Natural killer cell treated with Interleukin-12 subunit alpha and Interleukin-12 subunit beta and Interleukin-15 and Interleukin-18, amount 100 ng/mL, for 72 hours (primary cell): Measurements from ENCODE around the gene KIF2C. TPM values are rescaled to one million over a fixed set of nuclear protein-coding genes. Genes with fewer than 3 reads are reported as not detected.
"Not testable (repeated sequence)": the region's sequence is repeated elsewhere in the genome, so short reads cannot be mapped to it uniquely, and the experiment has no call there.

ENCODE experiments used
- ATAC-seq, 2 donors: fragments of 150-1000 bp; cut with Tn5 transposase in 1 of 2; sonication (Bioruptor Pico), chemical (Tn5 transposase) in 1 of 2; 2 replicates each; pipeline ENCODE4 v1.10.0; 2021
- DNase-seq: peaks from one replicate; pipeline ENCODE4 v3.0.0; 2022; ENCODE audit warnings: low spot score
- H3K27ac Mint-ChIP-seq, 2 donors: 1 replicate in 1 of 2; 2 replicates in 1 of 2; pipeline ENCODE4 v1.8.0; 2022; ENCODE audit warnings: mixed read lengths in 2 of 2, mild to moderate bottlenecking in 1 of 2, moderate library complexity in 1 of 2
- H3K27me3 Mint-ChIP-seq, 2 donors: 1 replicate in 1 of 2; 2 replicates in 1 of 2; pipeline ENCODE4 v1.8.0; 2022; ENCODE audit warnings: mixed read lengths in 2 of 2
- H3K36me3 Mint-ChIP-seq: one replicate; pipeline ENCODE4 v1.8.0; 2022; ENCODE audit warnings: mixed read lengths
- H3K4me1 Mint-ChIP-seq, 2 donors: 1 replicate in 1 of 2; 2 replicates in 1 of 2; pipeline ENCODE4 v1.8.0; 2022; ENCODE audit warnings: low read depth in 2 of 2, mixed read lengths in 2 of 2, mild to moderate bottlenecking in 1 of 2
- H3K4me3 Mint-ChIP-seq: one replicate; pipeline ENCODE4 v1.8.0; 2022; ENCODE audit warnings: mixed read lengths
- H3K9me3 Mint-ChIP-seq: 2 replicates; pipeline ENCODE4 v1.8.0; 2022; ENCODE audit warnings: mixed read lengths
- total RNA-seq, 2 donors: library from RNA; stranded (reverse); gene quantifications; one replicate each; pipeline ENCODE4 v1.2.3, GENCODE V29; 2022

Gene KIF2C
- total RNA-seq, 2 donors from 2014 or later = 44.5 to 97.0 TPM

DNA sequence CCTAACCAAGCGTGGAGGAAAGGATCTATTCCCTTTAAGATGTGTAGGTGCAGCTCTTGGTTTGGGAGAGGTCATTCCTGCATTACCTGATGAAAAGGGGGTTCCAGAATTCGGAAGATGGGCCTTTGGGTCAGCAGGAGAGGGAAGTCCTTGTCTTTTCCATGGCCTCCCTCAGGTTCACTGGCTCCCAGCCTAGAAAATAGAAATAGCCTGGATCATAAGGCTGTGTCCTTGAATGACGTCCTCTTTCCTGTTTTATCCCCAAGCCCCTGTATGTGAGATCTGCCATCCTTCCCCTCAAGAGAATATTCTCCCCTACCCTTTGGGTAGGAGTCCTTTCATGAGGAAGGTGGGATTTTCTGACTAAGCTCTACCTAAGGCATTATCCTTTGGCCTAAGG, 21.2 kb downstream of the KIF2C start:
- no peak for ATAC-seq
- H3K27ac Mint-ChIP-seq = no peak overlapping the region

DNA sequence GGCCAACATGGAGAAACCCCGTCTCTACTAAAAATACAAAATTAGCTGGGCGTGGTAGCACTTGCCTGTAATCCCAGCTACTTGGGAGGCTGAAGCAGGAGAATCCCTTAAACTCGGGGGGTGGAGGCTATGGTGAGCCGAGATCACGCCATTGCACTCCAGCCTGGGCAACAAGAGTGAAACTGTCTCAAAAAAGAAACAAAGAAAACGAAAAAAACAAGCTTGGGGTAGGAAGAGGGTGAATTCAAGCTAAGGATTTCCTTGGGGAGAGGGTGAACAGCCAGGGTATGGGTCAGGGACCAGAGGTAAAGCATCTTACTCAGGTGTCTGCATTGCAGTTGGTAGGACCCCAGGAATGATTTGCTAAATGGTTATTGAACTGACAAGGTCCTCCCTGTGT, 26.8 kb downstream of the KIF2C start:
- not testable (repeated sequence) for ATAC-seq, H3K4me1 Mint-ChIP-seq, H3K36me3 Mint-ChIP-seq, H3K27ac Mint-ChIP-seq, H3K4me3 Mint-ChIP-seq, H3K9me3 Mint-ChIP-seq, DNase-seq, H3K27me3 Mint-ChIP-seq

More for the DNA sequence above, 21.2 kb downstream of the KIF2C start:
- no peak for DNase-seq
- Mint-ChIP-seq H3K27me3 (no peaks in the 10 kb centered on the region), H3K9me3 (no peaks in the 10 kb centered on the region), H3K36me3 (peaks cover 14% of the 10 kb centered on the region), H3K4me3 (no peak overlapping the region), H3K4me1 (peaks cover 10% of the 10 kb centered on the region in 2 donors)

DNA sequence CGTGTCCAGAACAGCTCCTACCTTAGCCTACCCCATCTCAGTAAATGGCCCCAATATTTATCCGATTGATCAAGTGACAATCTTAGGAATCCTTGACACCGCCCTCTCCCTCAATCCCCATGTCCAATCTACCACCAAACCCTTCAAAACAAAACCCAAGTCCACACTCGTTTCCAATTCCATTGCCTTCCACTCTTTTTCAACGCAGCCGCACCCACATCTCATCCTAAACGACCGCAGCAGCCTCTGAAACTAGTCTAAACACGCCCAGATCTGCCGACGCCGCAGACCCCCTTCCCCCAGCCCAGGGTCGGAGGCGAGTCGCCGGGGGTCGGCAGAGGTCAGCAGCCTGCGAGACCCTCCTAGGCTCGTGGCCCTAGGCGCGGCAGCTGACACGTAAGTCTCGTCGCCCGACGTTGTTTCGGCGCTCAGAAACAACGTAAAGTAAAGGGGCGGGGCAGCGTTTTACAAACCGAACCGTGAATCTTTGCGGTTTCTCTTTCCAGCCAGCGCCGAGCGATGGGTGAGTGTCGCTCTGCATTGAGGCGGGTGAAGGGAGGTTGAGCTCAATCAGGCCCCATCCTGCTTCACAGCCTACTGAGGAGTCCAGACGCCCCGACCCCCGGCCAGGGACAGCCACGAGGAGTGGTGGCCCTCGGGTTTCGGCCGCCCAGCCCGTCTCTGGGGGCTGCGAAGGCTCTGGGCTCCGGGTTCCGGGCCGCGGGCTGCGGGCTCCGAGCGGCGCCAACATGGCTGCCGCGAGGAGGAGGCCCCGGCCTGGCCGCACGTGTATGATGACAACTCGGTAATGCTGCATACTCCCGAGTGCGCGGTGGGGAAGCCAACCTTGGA, 35.7 kb downstream of the KIF2C start, which contains the start of gene RPS8:
Gene RPS8, plus strand, starts transcription at position 463 of the 852 bp plus-strand sequence. Its CDS starts 57 bp downstream, at position 520.
- peaks cover 30 to 39% of the 10 kb centered on the region in 2 donors for H3K4me1 Mint-ChIP-seq
- peak within 1 kb of the TSS; percentile 93 to 95 for H3K27ac Mint-ChIP-seq
- H3K36me3 Mint-ChIP-seq = peaks cover 29% of the 10 kb centered on the region
- peak within 1 kb of the TSS; percentile 97 for H3K4me3 Mint-ChIP-seq
- no peaks in the 10 kb centered on the region for H3K27me3 Mint-ChIP-seq
- DNase-seq (peak; percentile 92), ATAC-seq (peak; percentile 90 to 94)
- no peaks in the 10 kb centered on the region for H3K9me3 Mint-ChIP-seq

DNA sequence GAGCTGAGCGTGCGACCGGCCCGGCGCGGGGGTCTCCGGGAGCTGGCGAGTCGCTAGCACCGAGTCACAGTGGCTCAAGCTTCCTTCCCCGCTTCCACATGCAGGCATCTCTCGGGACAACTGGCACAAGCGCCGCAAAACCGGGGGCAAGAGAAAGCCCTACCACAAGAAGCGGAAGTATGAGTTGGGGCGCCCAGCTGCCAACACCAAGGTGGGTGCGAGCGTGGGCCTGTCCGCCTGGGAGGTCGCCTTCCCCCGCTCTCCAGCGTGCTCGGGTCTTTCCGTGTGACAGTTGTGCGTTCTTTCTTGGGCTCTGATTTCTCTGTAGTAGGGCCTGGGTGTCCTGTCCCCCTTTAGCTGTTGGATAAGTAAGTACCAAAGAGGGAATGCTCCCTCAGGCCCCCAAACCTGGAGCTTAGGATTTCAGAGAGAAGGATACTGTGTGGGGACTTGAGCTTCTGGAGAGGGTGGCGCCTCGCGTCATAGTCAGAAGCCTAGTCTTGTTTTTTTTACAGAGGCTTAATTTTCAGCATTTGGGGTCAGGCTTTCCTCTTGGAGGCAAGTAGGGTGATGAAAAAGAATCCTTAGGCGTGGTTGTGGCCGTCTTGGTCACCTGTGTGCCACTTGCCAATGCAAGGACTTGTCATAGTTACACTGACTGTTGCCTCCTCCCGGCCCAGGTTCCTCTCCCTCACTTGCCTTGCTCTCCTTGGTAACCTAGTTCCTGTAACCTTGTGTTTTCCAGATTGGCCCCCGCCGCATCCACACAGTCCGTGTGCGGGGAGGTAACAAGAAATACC, 36.5 kb downstream of the KIF2C start:
- peaks cover 33 to 39% of the 10 kb centered on the region in 2 donors for H3K4me1 Mint-ChIP-seq
- H3K36me3 Mint-ChIP-seq = peaks cover 35% of the 10 kb centered on the region
- DNase-seq (peak; percentile 62), ATAC-seq (peak; percentile 46 to 53)
- no peaks in the 10 kb centered on the region for H3K27me3 Mint-ChIP-seq
- H3K27ac Mint-ChIP-seq = peak overlapping the region; percentile 93 to 95
- H3K9me3 Mint-ChIP-seq = no peaks in the 10 kb centered on the region
- peak overlapping the region; percentile 97 for H3K4me3 Mint-ChIP-seq

DNA sequence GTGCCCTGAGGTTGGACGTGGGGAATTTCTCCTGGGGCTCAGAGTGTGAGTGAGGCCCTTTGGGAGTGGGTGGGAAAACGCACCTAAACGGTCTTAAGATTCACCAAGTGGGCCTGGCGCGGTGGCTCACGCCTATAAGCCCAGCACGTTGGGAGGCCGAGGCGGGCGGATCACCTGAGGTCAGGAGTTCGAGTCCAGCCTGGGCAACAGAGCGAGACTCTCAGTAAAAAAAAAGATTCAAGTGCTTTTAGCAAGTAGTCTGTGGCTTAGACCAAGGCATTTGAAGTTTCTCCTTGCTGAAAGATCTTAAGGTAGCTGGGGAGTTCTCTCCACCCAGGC, 37.1 kb downstream of the KIF2C start:
- ATAC-seq (no peak), DNase-seq (peak; percentile 60)
- Mint-ChIP-seq H3K4me3 (peak overlapping the region; percentile 97), H3K4me1 (peaks cover 38 to 45% of the 10 kb centered on the region in 2 donors), H3K36me3 (peaks cover 41% of the 10 kb centered on the region), H3K9me3 (no peaks in the 10 kb centered on the region), H3K27ac (peak overlapping the region; percentile 93 to 95), H3K27me3 (no peaks in the 10 kb centered on the region)

DNA sequence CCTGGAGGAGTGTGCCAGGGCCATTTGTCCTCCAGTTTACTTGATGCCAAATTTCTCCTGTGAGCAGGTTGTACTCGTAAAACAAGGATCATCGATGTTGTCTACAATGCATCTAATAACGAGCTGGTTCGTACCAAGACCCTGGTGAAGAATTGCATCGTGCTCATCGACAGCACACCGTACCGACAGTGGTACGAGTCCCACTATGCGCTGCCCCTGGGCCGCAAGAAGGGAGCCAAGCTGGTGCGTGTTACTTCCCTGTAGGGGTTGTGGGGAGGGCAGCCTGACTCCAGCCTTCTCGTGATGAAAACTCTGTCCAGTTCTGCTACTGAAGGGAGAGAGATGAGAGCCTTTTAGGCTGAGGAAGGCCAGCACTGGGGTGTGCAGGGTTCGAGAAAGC, 37.9 kb downstream of the KIF2C start:
- H3K27me3 Mint-ChIP-seq = no peaks in the 10 kb centered on the region
- ATAC-seq (no peak), DNase-seq (peak; percentile 16)
- H3K4me1 Mint-ChIP-seq = peaks cover 38 to 45% of the 10 kb centered on the region in 2 donors
- H3K27ac Mint-ChIP-seq = peak overlapping the region; percentile 93 to 95
- no peaks in the 10 kb centered on the region for H3K9me3 Mint-ChIP-seq
- H3K4me3 Mint-ChIP-seq = peak overlapping the region; percentile 97
- H3K36me3 Mint-ChIP-seq = peaks cover 42% of the 10 kb centered on the region

DNA sequence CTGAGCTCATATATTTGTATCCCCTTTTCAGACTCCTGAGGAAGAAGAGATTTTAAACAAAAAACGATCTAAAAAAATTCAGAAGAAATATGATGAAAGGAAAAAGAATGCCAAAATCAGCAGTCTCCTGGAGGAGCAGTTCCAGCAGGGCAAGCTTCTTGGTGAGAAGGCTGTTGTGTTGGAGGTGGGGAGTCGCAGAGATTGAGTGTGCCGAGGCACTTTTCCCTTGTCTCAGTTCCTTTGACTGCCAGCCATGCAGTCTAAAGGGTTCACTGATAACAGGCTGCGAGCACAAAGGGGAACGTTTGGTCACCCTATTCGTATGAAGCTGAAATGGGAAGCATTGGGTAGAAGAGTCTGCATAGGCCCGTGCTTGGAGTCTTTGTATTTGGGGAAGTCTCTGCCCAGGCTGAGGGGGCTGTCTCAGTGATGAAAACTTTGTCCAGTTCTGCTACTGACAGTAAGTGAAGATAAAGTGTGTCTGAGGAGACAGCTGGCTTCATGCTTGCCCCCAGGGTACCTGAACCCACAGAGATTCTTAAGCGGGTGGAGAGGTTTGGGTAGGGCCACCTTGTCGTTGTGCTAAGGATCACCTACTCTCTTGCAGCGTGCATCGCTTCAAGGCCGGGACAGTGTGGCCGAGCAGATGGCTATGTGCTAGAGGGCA, 38.5 kb downstream of the KIF2C start:
- H3K36me3 Mint-ChIP-seq = peaks cover 42% of the 10 kb centered on the region
- peaks cover 38 to 45% of the 10 kb centered on the region in 2 donors for H3K4me1 Mint-ChIP-seq
- ATAC-seq (no peak), DNase-seq (peak; percentile 25)
- no peaks in the 10 kb centered on the region for H3K9me3 Mint-ChIP-seq
- H3K4me3 Mint-ChIP-seq = peak overlapping the region; percentile 97
- no peaks in the 10 kb centered on the region for H3K27me3 Mint-ChIP-seq
- H3K27ac Mint-ChIP-seq = peak overlapping the region; percentile 93 to 95

DNA sequence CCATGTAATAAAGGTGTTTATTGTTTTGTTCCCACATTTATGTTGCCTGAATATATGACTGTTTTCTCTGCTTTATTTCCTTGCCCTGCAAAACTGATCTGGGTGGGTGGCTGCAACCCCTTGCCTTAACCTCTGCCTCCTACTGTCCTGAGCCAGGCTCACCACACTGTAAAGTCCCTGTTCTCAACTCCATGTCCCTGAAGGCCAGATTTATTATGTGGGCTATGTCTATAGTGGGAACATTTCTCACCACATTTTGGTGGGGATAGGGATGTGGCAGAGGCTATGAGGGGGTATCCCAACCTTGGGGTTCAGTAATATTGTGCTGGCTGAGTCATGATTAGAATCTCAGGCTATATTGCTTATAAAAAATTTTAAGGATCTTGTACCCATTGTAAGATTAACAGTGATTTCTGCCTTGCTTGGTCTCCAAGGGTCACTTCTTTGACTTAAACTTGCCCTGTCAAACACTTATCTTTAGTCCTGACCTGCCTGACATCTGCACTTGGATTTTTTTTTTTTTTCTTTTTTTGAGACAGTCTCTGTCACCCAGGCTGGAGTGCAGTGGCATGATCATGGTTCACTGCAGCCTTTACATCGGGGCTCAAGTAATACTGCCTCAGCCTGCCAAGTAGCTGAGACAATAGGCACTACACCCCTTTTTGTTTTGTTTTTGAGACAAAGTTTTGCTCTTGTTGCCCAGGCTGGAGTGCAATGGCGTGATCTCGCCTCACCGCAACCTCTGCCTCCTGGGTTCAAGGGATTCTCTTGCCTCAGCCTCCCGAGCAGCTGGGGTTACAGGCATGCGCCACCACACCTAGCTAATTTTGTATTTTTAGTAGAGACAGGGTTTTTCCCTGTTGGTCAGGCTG, 39.3 kb downstream of the KIF2C start:
- H3K36me3 Mint-ChIP-seq = peaks cover 42% of the 10 kb centered on the region
- peak; percentile 16 for DNase-seq
- no peak for ATAC-seq
- peaks cover 42 to 51% of the 10 kb centered on the region in 2 donors for H3K4me1 Mint-ChIP-seq
- no peaks in the 10 kb centered on the region for H3K9me3 Mint-ChIP-seq
- peak overlapping the region; percentile 75 for H3K4me3 Mint-ChIP-seq
- H3K27me3 Mint-ChIP-seq = no peaks in the 10 kb centered on the region
- peak overlapping the region; percentile 45 to 95 for H3K27ac Mint-ChIP-seq

DNA sequence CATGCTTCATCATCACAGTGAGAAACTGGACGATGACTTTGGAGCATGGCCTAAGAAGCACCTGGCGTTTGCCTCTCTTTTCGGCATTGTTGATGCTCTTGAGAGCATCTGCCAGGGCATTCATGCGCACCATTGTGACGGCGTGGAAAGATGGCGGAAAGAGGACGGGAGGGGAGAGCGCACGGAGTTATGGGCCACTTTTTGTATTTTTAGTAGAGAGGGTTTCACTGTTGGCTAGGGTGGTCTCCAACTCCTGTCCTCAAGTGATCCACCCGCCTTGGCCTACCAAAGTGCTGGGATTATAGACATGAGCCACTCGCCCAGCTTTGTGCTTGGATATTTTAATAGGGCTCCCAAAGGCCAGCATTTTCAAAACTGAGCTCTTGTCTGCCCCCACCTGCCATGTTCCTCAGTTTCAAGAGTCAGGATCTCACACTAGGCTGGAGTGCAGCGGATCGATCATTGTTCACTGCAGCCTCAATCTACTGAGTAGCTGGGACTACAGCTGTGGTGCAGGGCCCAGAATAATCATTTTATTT, 41.0 kb downstream of the KIF2C start:
- no peak overlapping the region for H3K4me3 Mint-ChIP-seq
- H3K9me3 Mint-ChIP-seq = no peaks in the 10 kb centered on the region
- H3K27ac Mint-ChIP-seq = no peak overlapping the region
- peaks cover 43 to 52% of the 10 kb centered on the region in 2 donors for H3K4me1 Mint-ChIP-seq
- DNase-seq (no peak), ATAC-seq (no peak)
- peaks cover 38% of the 10 kb centered on the region for H3K36me3 Mint-ChIP-seq
- no peaks in the 10 kb centered on the region for H3K27me3 Mint-ChIP-seq

DNA sequence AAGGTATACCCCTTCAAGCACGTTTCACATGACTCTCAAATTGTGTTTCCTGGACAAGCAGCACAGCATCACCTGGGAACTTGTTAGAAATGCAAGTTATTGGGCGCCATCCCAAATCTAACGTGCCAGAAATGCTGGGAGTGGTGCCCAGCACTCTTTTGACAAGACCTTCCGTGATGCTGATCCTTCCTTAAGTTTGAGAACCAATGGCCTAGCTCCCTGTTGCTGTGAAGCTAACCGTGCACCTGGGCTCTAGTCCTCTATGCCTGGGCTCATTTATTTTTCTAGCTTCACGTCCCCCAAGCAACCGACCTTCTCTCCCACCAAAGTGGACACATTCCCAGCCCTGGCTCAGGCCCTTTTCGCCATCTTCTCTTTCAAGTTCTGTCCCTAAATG, 44.1 kb downstream of the KIF2C start:
- no peaks in the 10 kb centered on the region for H3K27me3 Mint-ChIP-seq
- peaks cover 20% of the 10 kb centered on the region for H3K36me3 Mint-ChIP-seq
- ATAC-seq (no peak), DNase-seq (no peak)
- peak overlapping the region; percentile 76 for H3K4me3 Mint-ChIP-seq
- H3K27ac Mint-ChIP-seq = peak overlapping the region; percentile 43 to 53
- peaks cover 28 to 30% of the 10 kb centered on the region in 2 donors for H3K4me1 Mint-ChIP-seq
- no peaks in the 10 kb centered on the region for H3K9me3 Mint-ChIP-seq

DNA sequence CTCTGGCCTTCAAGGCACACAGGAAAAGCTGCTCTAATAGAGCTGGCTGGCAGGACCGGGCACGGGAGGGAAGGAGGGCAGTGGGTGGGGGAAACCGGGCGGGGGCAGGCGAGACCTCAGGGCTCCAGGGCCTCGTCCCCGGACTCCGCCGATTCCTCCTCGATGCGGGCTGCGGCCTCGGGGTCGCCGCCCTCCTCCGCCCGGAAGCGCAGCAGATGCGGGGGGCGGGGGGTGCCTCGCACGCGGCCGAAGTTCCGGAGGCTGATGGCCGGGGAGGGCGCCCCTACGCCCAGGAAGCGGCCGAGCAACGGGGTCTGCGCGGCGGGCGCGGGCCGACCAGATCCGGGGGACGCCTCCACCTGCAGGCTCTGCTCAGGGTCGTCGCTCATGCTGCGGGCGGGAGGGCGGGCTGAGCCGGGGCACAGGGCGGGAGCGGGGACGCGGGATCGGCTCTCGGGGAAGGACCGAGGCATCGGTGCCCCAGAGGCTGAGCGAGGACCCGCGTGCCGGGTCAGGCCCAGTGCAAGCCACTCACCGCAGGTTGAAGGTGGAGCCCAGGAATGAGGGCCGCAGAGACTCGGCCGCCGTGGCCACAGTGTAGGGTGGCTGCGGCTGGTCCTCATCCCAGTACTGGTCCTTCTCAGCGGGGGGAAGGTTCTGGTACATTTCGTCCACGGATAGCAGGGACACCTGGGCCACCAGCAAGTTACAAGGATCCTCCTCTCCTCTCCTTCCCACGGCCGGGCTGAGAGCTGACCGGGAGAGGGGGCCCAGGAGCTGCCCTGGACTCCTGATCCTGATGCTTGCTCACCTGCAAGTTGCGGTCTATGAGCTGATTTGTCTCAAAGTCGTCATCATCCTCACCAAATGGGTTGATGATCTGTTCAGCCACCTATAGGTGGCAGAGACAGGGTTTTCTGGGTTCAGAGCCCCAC, 44.7 kb downstream of the KIF2C start:
- peaks cover 26 to 28% of the 10 kb centered on the region in 2 donors for H3K4me1 Mint-ChIP-seq
- peaks cover 15% of the 10 kb centered on the region for H3K36me3 Mint-ChIP-seq
- ATAC-seq = peak; percentile 61 to 64
- H3K27ac Mint-ChIP-seq = peak overlapping the region; percentile 51 to 85
- H3K27me3 Mint-ChIP-seq = no peaks in the 10 kb centered on the region
- H3K9me3 Mint-ChIP-seq = no peaks in the 10 kb centered on the region
- DNase-seq = no peak
- H3K4me3 Mint-ChIP-seq = peak overlapping the region; percentile 76

DNA sequence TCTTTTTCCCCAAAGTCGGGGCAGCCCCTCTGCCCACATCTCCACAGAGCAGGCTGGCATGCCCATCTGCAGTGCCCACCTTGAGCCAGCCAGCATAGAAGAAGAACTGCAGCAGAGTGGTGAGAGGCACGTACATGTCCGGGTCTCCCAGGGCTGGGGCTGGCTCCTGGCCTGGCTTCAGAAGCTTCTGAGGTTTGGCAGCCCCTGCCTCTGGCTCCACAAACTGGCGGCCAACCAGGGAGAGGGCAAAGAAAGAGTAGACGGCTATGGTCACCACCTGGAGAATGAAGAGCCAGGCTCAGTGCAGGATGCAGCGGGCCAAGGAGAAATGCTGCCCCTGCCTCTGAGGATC, 45.4 kb downstream of the KIF2C start:
- DNase-seq (no peak), ATAC-seq (no peak)
- peaks cover 15% of the 10 kb centered on the region for H3K36me3 Mint-ChIP-seq
- peaks cover 26 to 28% of the 10 kb centered on the region in 2 donors for H3K4me1 Mint-ChIP-seq
- H3K9me3 Mint-ChIP-seq = no peaks in the 10 kb centered on the region
- no peaks in the 10 kb centered on the region for H3K27me3 Mint-ChIP-seq
- peak overlapping the region; percentile 70 for H3K4me3 Mint-ChIP-seq
- peak overlapping the region; percentile 51 to 85 for H3K27ac Mint-ChIP-seq
